Activated CD8-positive, alpha-beta memory T cell treated with anti-CD3 and anti-CD28 coated beads, Interleukin-2, amount 50 U/mL, for 4 hours (primary cell): ENCODE results near the gene ZNF213.
A peak's percentile ranks its signal among the peaks of the same experiment; 100 is the strongest.
"Not testable (repeated sequence)": the region's sequence is repeated elsewhere in the genome, so short reads cannot be mapped to it uniquely, and the experiment has no call there.

Source experiments
- DNase-seq: peaks from one replicate; pipeline ENCODE4 v3.0.0-alpha.2; 2020

ZNF213 gene

GRCh38 chr16:3148256-3149192, 13.7 kb downstream of the ZNF213 start:
- no peak for DNase-seq

- no peak for DNase-seq
Measured at GRCh38 chr16:3149193-3149530, 14.3 kb downstream of the ZNF213 start.

GRCh38 chr16:3149630-3150345, 15.0 kb downstream of the ZNF213 start:
- DNase-seq: peak; percentile 53

GRCh38 chr16:3150346-3151218, 15.8 kb downstream of the ZNF213 start:
- DNase-seq: peak; percentile 99

GRCh38 chr16:3152027-3152276, 17.1 kb downstream of the ZNF213 start:
- no peak for DNase-seq

GRCh38 chr16:3152277-3152990, 17.6 kb downstream of the ZNF213 start:
- peak; percentile 80 for DNase-seq

- DNase-seq: no peak
Measured at GRCh38 chr16:3152991-3153368, 18.2 kb downstream of the ZNF213 start.

- no peak for DNase-seq
Measured at GRCh38 chr16:3155181-3155580, 20.4 kb downstream of the ZNF213 start.

GRCh38 chr16:3155972-3156371, 21.1 kb downstream of the ZNF213 start:
- no peak for DNase-seq

- peak; percentile 58 for DNase-seq
Measured at GRCh38 chr16:3157229-3158025, 22.6 kb downstream of the ZNF213 start.

- no peak for DNase-seq
Measured at GRCh38 chr16:3158026-3158509, 23.2 kb downstream of the ZNF213 start.

GRCh38 chr16:3158510-3159314, 23.9 kb downstream of the ZNF213 start:
- peak; percentile 95 for DNase-seq

GRCh38 chr16:3161235-3162018, 26.6 kb downstream of the ZNF213 start:
- DNase-seq: no peak

GRCh38 chr16:3164121-3164991, 29.5 kb downstream of the ZNF213 start:
- DNase-seq: no peak

GRCh38 chr16:3165111-3165822, 30.4 kb downstream of the ZNF213 start:
- no peak for DNase-seq

- no peak for DNase-seq
Measured at GRCh38 chr16:3166505-3166886, 31.7 kb downstream of the ZNF213 start.

- not testable (repeated sequence) for DNase-seq
Measured at GRCh38 chr16:3168729-3169128, 33.9 kb downstream of the ZNF213 start.

- DNase-seq: no peak
Measured at GRCh38 chr16:3170440-3171180, 35.8 kb downstream of the ZNF213 start.
